CD8-positive, alpha-beta memory T cell (primary cell): ENCODE data around the gene SLC7A4. TPM values are rescaled to one million over a fixed set of nuclear protein-coding genes. Genes with fewer than 3 reads are reported as not detected.
"Not testable (repeated sequence)": the region's sequence is repeated elsewhere in the genome, so short reads cannot be mapped to it uniquely, and the experiment has no call there.

Experiments used
- CTCF ChIA-PET: fragments of 350-600 bp; sonication (Branson Sonifier 250); formaldehyde crosslinking; loops from one replicate; lab custom pipeline; 2021; ENCODE audit warnings: antibody characterized with exemption; lab: Charles Lee
- POLR2A ChIA-PET: fragments of 350-600 bp; sonication (Branson Sonifier 250); formaldehyde crosslinking; loops from one replicate; lab custom pipeline; 2021; ENCODE audit warnings: antibody characterized with exemption; lab: Charles Lee
- DNase-seq, 5 donors: peaks; one replicate each; pipeline versions ENCODE4 v3.0.0 to v3.0.0-alpha.2; 2020 to 2022; ENCODE audit warnings: mixed read lengths in 1 of 5
- H3K27ac ChIP-seq: one replicate; pipeline ENCODE4 v1.7.0; 2013; ENCODE audit warnings: low read depth, mild to moderate bottlenecking, low read length, moderate library complexity
- H3K27me3 ChIP-seq: 2 replicates; pipeline ENCODE4 v1.7.0; 2013; ENCODE audit warnings: low read length, mild to moderate bottlenecking; ENCODE audit not compliant: insufficient read depth, poor library complexity, severe bottlenecking
- H3K36me3 ChIP-seq: 2 replicates; pipeline ENCODE4 v1.7.0; 2013; ENCODE audit warnings: mild to moderate bottlenecking, low read length, moderate library complexity; ENCODE audit not compliant: insufficient read depth
- H3K4me1 ChIP-seq: 2 replicates; pipeline ENCODE4 v1.7.0; 2013; ENCODE audit warnings: mild to moderate bottlenecking, low read length, moderate library complexity; ENCODE audit not compliant: insufficient read depth
- H3K4me3 ChIP-seq: 2 replicates; pipeline ENCODE4 v1.7.0; 2013; ENCODE audit warnings: mild to moderate bottlenecking, low read length
- H3K9me3 ChIP-seq: 2 replicates; pipeline ENCODE4 v1.7.0; 2013; ENCODE audit warnings: mild to moderate bottlenecking, low read length
- H3K27ac Mint-ChIP-seq, 8 donors: one replicate each; pipeline ENCODE4 v1.8.0; 2020 to 2021; ENCODE audit warnings: mixed read lengths in 8 of 8, mild to moderate bottlenecking in 6 of 8, inconsistent platforms in 3 of 8, moderate library complexity in 3 of 8
- H3K27me3 Mint-ChIP-seq, 2 donors: one replicate each; pipeline ENCODE4 v1.8.0; 2020 to 2021; ENCODE audit warnings: mixed read lengths in 2 of 2, mild to moderate bottlenecking in 1 of 2, moderate library complexity in 1 of 2
- H3K36me3 Mint-ChIP-seq, 3 donors: one replicate each; pipeline ENCODE4 v1.8.0; 2020 to 2021; ENCODE audit warnings: mixed read lengths in 3 of 3, inconsistent platforms in 1 of 3, mild to moderate bottlenecking in 1 of 3
- H3K4me1 Mint-ChIP-seq, 3 donors: one replicate each; pipeline ENCODE4 v1.8.0; 2020 to 2021; ENCODE audit warnings: mixed read lengths in 3 of 3, inconsistent platforms in 1 of 3, mild to moderate bottlenecking in 1 of 3
- H3K4me3 Mint-ChIP-seq, 7 donors: one replicate each; pipeline ENCODE4 v1.8.0; 2020 to 2021; ENCODE audit warnings: mixed read lengths in 7 of 7, mild to moderate bottlenecking in 6 of 7, moderate library complexity in 4 of 7, inconsistent platforms in 2 of 7
- H3K9me3 Mint-ChIP-seq, 5 donors: one replicate each; pipeline ENCODE4 v1.8.0; 2020 to 2022; ENCODE audit warnings: mixed read lengths in 5 of 5, mild to moderate bottlenecking in 3 of 5, moderate library complexity in 2 of 5, inconsistent platforms in 1 of 5
- polyA plus RNA-seq: library from polyadenylated mRNA; unstranded; fragments of 300-500 nt; fragmentation: Illumina TruSeq; gene quantifications from one replicate; pipeline ENCODE4 v1.2.3, GENCODE V29; 2021
- total RNA-seq, 2 experiments: library from RNA; stranded (reverse); gene quantifications; one replicate each; pipeline ENCODE4 v1.2.3, GENCODE V29; 2021

The SLC7A4 gene
- total and polyA plus RNA-seq, 3 experiments from 2014 or later = 0.13 to 0.82 (median 0.37) TPM

DNA sequence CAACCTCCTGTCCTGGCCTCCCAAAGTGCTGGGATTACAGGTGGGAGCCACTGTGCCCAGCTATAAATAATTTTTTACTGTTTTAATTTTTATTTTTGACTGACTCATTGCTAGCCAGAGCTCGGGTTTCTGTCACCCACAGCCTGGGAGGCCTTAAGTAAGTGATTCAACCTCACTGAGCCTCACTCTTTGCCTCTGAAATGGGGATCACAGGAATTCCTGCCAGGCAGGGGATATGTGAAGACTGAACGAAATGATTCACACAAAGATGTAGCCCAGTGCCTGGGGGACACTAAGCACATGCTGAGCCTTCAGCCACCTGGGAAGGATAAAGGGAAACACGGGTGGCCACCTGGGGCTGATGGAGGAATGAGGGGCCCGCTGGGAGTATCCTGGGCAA lies 9.6 kb upstream of the SLC7A4 start:
- H3K27ac ChIP-seq = no peak overlapping the region
- H3K27me3 ChIP-seq = peaks cover 9% of the 10 kb centered on the region
- CTCF ChIA-PET = no interaction called here
- H3K4me1 ChIP-seq = peaks cover 20% of the 10 kb centered on the region
- peaks cover 19 to 28% (median 26%) of the 10 kb centered on the region in 3 donors for H3K4me1 Mint-ChIP-seq
- no peaks in the 10 kb centered on the region for H3K9me3 Mint-ChIP-seq
- peaks cover 14 to 39% of the 10 kb centered on the region in 2 donors for H3K27me3 Mint-ChIP-seq
- POLR2A ChIA-PET = no interaction called here
- no peaks in the 10 kb centered on the region for H3K9me3 ChIP-seq
- H3K36me3 ChIP-seq = no peaks in the 10 kb centered on the region
- no peaks in the 10 kb centered on the region for H3K36me3 Mint-ChIP-seq
- H3K4me3 Mint-ChIP-seq = no peak overlapping the region
- no peak overlapping the region for H3K4me3 ChIP-seq
- no peak for DNase-seq
- no peak overlapping the region for H3K27ac Mint-ChIP-seq

DNA sequence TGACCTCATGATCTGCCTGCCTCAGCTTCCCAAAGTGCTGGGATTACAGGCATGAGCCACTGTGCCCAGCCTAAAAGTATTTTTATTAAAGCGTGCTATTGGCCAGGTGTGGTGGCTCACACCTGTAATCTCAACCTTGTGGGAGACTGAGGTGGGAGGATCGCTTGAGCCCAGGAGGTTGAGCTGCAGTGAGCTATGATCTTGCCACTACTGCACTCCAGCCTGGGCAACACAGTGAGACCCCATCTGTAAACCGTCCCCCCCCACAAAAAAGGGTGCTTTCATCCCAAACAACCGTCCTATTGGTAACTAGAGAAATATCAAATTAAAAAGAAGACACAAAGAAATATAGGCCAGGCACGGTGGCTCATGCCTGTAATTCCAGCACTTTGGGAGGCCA lies 6.8 kb upstream of the SLC7A4 start:
- H3K36me3 Mint-ChIP-seq, H3K4me3 ChIP-seq, H3K27ac ChIP-seq, CTCF ChIA-PET, POLR2A ChIA-PET, H3K9me3 Mint-ChIP-seq, H3K36me3 ChIP-seq, H3K27me3 ChIP-seq, DNase-seq, H3K4me3 Mint-ChIP-seq, H3K4me1 ChIP-seq, H3K27ac Mint-ChIP-seq, H3K9me3 ChIP-seq: not testable (repeated sequence)
- Mint-ChIP-seq H3K4me1 (peaks cover 5 to 11% (median 11%) of the 10 kb centered on the region in 3 donors), H3K27me3 (peaks cover 22 to 37% of the 10 kb centered on the region in 2 donors)

DNA sequence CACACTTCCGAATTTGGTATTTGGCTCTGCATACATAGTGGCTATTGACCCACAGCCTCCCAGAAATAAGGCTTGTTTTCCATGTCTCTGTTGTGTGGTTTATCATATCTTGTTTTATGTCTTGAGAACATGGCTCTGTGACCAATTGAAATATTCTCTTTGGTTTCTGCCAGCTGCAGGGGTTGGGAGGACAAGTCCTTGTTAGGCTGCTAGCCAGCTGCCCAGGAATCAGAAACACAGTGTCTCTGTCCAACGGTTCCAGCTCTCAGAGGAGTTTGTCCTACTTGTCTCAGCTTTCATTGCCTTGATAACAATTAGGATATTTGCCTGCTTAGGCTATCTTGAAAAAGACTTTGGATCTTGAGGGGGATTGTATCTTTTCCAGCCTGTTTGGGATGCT lies 6.0 kb upstream of the SLC7A4 start:
- Histone ChIP-seq H3K27me3 (peaks cover 2% of the 10 kb centered on the region), H3K4me3 (no peak overlapping the region), H3K4me1 (peaks cover 9% of the 10 kb centered on the region), H3K27ac (peak overlapping the region; percentile 11), H3K9me3 (no peaks in the 10 kb centered on the region), H3K36me3 (no peaks in the 10 kb centered on the region)
- H3K36me3 Mint-ChIP-seq = no peaks in the 10 kb centered on the region
- H3K4me3 Mint-ChIP-seq = no peak overlapping the region
- H3K27me3 Mint-ChIP-seq = peaks cover 26 to 34% of the 10 kb centered on the region in 2 donors
- no peaks in the 10 kb centered on the region for H3K9me3 Mint-ChIP-seq
- DNase-seq = no peak
- no peak overlapping the region for H3K27ac Mint-ChIP-seq
- peaks cover 3 to 5% (median 4%) of the 10 kb centered on the region in 3 donors for H3K4me1 Mint-ChIP-seq
- ChIA-PET POLR2A (no interaction called here), CTCF (no interaction called here)

DNA sequence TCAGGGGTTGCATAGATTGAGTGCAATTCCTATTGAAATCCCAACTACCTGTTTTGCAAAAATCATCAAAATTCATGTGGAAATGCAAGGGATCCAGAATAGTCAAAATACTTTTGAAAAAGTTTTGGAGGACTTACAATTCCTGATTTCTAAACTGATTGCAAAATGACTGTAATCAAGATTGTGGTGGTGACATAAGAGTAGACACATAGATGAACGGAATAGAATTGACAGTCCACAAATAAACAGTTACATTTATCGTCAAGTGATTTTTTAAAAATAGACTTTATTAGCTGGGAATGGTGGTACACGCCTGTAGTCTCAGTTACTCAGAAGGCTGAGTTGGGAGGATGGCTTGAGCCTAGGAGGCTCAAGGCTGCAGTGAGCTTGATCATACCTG lies 2.6 kb upstream of the SLC7A4 start:
- H3K4me1 Mint-ChIP-seq = peaks cover 3 to 21% (median 4%) of the 10 kb centered on the region in 3 donors
- Histone ChIP-seq H3K36me3 (no peaks in the 10 kb centered on the region), H3K27me3 (peaks cover 18% of the 10 kb centered on the region), H3K4me3 (no peak overlapping the region), H3K9me3 (no peaks in the 10 kb centered on the region), H3K4me1 (peaks cover 9% of the 10 kb centered on the region), H3K27ac (no peak overlapping the region)
- no peak overlapping the region for H3K27ac Mint-ChIP-seq
- DNase-seq = peak in 1 of 5 donors; percentile 17
- CTCF ChIA-PET = no interaction called here
- no peaks in the 10 kb centered on the region for H3K36me3 Mint-ChIP-seq
- POLR2A ChIA-PET = no interaction called here
- H3K27me3 Mint-ChIP-seq = peaks cover 35 to 36% of the 10 kb centered on the region in 2 donors
- H3K4me3 Mint-ChIP-seq = no peak overlapping the region
- no peaks in the 10 kb centered on the region for H3K9me3 Mint-ChIP-seq

DNA sequence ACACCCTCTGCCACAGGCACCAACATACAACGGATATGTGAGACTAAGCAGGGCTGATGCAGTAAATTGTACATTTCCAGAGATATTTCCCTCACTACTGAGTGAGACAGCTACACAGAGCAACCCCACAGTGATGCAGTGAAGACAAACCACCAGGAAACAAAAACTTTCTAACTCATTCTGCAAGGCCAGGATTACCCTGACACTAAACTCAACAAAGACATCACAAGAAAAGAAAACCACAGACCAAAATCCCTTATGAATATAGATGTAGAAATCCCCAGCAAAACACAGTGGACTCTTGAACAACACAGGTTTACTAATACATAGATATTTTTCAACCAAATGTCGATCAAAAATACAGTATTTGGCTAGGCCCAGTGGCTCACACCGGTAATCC lies 1.5 kb upstream of the SLC7A4 start:
- Mint-ChIP-seq H3K36me3 (no peaks in the 10 kb centered on the region), H3K27ac (peak overlapping the region in 1 of 8 donors; percentile 38), H3K9me3 (no peaks in the 10 kb centered on the region), H3K4me1 (peaks cover 3 to 21% (median 4%) of the 10 kb centered on the region in 3 donors), H3K4me3 (no peak overlapping the region), H3K27me3 (peaks cover 38 to 40% of the 10 kb centered on the region in 2 donors)
- Histone ChIP-seq H3K27me3 (peaks cover 18% of the 10 kb centered on the region), H3K4me1 (peaks cover 9% of the 10 kb centered on the region), H3K4me3 (no peak overlapping the region), H3K27ac (no peak overlapping the region), H3K9me3 (no peaks in the 10 kb centered on the region), H3K36me3 (no peaks in the 10 kb centered on the region)
- no peak for DNase-seq
- POLR2A ChIA-PET = no interaction called here
- CTCF ChIA-PET = no interaction called here

DNA sequence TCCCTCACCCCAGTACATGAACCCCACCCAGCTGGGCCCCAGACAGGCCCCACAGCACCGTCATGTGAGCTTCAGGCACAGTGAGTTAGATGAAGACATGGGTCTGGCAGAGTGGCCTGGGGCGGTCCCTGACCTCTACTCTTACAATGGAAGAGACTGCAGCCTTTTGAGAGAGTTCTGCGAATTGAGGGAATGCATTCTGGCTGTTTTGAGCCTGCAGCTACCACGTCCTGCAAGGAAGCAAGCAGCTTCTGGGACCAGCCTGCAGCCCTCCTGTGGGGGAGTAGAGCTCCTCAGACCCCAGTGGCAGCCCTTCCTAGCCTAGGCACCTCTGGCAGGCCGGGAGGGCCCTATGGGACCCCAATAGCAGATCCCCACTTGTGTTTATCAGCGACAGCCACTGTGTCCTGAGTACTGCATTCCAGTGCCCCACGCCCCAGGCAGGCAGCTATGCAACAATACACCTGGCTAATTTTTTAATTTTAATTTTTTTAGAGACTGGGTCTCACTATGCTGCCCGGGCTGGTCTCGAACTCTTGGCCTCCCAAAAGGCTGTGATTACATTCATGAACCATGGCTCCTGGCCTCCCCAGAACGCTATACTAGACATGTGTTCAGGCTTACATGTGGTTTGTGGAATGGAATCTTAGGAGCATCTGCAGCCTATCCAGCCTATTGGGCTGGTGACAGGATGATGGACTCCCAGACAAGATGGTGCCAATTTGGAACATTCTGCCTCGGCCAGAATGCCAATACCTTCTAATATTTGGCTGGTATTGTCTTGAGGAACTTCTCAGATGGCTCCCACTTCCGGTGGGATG lies 717 bp upstream of the SLC7A4 start:
- no peaks in the 10 kb centered on the region for H3K9me3 Mint-ChIP-seq
- Histone ChIP-seq H3K4me1 (peaks cover 3% of the 10 kb centered on the region), H3K9me3 (no peaks in the 10 kb centered on the region), H3K27me3 (peaks cover 18% of the 10 kb centered on the region), H3K36me3 (no peaks in the 10 kb centered on the region), H3K4me3 (no peak overlapping the region), H3K27ac (no peak overlapping the region)
- CTCF ChIA-PET = interaction anchor here (0.9 kb wide), 1 partner anchor 1226 kb away, joined by 4 read pairs; no protein-coding TSS in a partner anchor
- no peak for DNase-seq
- peaks cover 3 to 21% (median 4%) of the 10 kb centered on the region in 3 donors for H3K4me1 Mint-ChIP-seq
- H3K27me3 Mint-ChIP-seq = peaks cover 34% of the 10 kb centered on the region in 2 donors
- peak overlapping the region in 2 of 7 donors; percentile 43 to 68 for H3K4me3 Mint-ChIP-seq
- H3K27ac Mint-ChIP-seq = no peak overlapping the region
- POLR2A ChIA-PET = no interaction called here
- H3K36me3 Mint-ChIP-seq = no peaks in the 10 kb centered on the region

DNA sequence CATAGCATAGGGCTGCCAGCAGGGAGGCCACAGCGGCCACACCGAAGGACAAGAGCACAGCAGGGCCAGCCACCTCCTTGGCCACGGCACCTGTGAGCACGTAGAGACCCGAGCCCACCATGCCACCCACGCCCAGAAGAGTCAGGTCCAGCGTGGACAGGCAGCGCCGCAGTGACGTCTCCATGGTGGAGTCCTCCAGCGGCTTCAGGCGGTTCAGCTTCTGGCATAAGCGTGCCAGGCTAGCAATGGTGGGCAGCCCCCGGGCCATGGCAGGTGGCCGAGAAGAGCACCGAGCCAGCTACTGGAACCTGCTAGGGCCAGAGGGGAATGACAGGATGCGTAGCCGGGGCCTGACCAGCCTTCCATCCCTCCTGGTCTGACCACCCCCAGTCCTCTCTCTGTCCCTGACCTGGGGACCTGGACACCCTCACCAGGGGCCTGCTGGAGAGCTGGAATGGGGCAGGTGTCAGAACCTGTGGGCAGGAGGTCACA lies 770 bp downstream of the SLC7A4 start:
- POLR2A ChIA-PET = no interaction called here
- no peaks in the 10 kb centered on the region for H3K36me3 ChIP-seq
- Mint-ChIP-seq H3K27ac (no peak overlapping the region), H3K36me3 (no peaks in the 10 kb centered on the region), H3K9me3 (no peaks in the 10 kb centered on the region), H3K4me1 (peaks cover 3 to 21% (median 4%) of the 10 kb centered on the region in 3 donors), H3K27me3 (peaks cover 32 to 36% of the 10 kb centered on the region in 2 donors), H3K4me3 (peak overlapping the region in 2 of 7 donors; percentile 23 to 68)
- H3K4me3 ChIP-seq = no peak overlapping the region
- H3K27me3 ChIP-seq = peaks cover 18% of the 10 kb centered on the region
- H3K9me3 ChIP-seq = no peaks in the 10 kb centered on the region
- CTCF ChIA-PET = no interaction called here
- H3K27ac ChIP-seq = no peak overlapping the region
- no peak for DNase-seq
- no peaks in the 10 kb centered on the region for H3K4me1 ChIP-seq
